Prostate gland (tissue), 2 donors: ENCODE results near the gene GASK1A. TPM values are rescaled to one million over a fixed set of nuclear protein-coding genes. Genes with fewer than 3 reads are reported as not detected.
A peak's percentile ranks its signal among the peaks of the same experiment; 100 is the strongest.

ENCODE experiments used
- DNase-seq: peaks from one replicate; pipeline ENCODE4 v3.0.0-alpha.2; 2019; ENCODE audit warnings: low spot score
- H3K27ac ChIP-seq, 2 donors: fragments of 200-600 bp; sonication (generic); 2 replicates each; pipeline ENCODE4 v1.5.1; 2017 to 2019
- H3K27me3 ChIP-seq: fragments of 200-600 bp; sonication (generic); replicated peaks from 2 replicates; pipeline ENCODE4 v1.5.1; 2019; ENCODE audit not compliant: insufficient read depth
- H3K36me3 ChIP-seq, 2 donors: fragments of 200-600 bp; sonication (generic); 1 replicate in 1 of 2; 2 replicates in 1 of 2; pipeline versions ENCODE4 v1.5.1 to v1.8.1; 2017 to 2019
- H3K4me1 ChIP-seq: fragments of 200-600 bp; sonication (generic); replicated peaks from 2 replicates; pipeline ENCODE4 v1.5.1; 2019
- H3K4me3 ChIP-seq, 2 donors: fragments of 200-600 bp; sonication (generic); 2 replicates each; pipeline ENCODE4 v1.5.1; 2017 to 2019
- H3K9me3 ChIP-seq: fragments of 200-600 bp; sonication (generic); 2 replicates; pipeline ENCODE4 v1.5.1; 2017
- CTCF ChIP-seq, 4 experiments: fragments of 200-600 bp in 2 of 4; fragments of 450-650 bp in 2 of 4; sonication (generic) in 2 of 4; IDR thresholded peaks; 1 replicate in 3 of 4; 2 replicates in 1 of 4; pipeline ENCODE4 v1.5.1; 2016 to 2019; ENCODE audit warnings: antibody characterized with exemption in 4 of 4, mild to moderate bottlenecking in 2 of 4, moderate library complexity in 2 of 4
- POLR2A ChIP-seq: fragments of 450-650 bp; IDR thresholded peaks from one replicate; pipeline ENCODE4 v1.6.1; 2016; ENCODE audit warnings: antibody characterized with exemption, mild to moderate bottlenecking
- POLR2AphosphoS5 ChIP-seq: sonication (generic); formaldehyde crosslinking; IDR thresholded peaks from one replicate; pipeline ENCODE4 v1.6.1; 2017; ENCODE audit warnings: antibody characterized with exemption
- WGBS: methylation state at CpG from one replicate; pipeline ENCODE4 v1.1.5; 2018; 5-methylcytosine and 5-hydroxymethylcytosine counted together
- intact Hi-C: fragments of 100-400 bp; cut with DNase I; formaldehyde crosslinking; loops from one replicate; pipeline ENCODE4 v1.14.2; 2022
- total RNA-seq, 2 donors: library from RNA; depleted of rRNA; stranded (reverse); fragments of >200 nt; gene quantifications; one replicate each; pipeline ENCODE4 v1.1.0, GENCODE V29; 2016

GASK1A gene
- total RNA-seq, 2 donors from 2014 or later = 4.7 to 17.5 TPM

DNA sequence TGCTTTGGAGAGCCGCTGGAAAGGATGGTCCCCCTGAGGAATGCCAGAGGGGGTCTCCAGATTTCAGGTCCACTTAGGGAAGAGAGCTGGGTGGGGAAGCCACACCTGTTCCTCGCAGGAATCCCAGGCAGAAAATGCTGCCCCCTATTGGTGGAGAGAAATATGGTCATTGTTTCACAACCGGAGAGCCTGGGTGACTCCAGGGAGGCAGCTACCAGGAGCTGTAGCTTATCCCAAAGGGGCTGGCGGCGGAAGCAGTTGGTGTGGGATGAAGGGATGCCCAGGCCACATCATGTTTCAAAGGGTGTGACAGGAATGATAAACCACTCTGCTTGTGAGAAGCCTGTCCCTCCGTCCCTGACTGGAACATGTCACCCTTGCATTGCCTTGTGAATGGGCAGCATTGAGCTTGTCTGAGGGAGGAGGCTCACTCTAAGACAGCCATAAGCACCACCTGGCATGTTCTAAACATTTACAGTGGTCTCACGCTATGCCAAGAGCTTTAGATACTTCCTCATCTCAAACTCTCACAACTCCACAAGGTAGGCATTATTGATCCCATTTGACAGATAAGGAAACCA lies 92.3 kb downstream of the GASK1A start:
- H3K9me3 ChIP-seq = no peaks in the 10 kb centered on the region

DNA sequence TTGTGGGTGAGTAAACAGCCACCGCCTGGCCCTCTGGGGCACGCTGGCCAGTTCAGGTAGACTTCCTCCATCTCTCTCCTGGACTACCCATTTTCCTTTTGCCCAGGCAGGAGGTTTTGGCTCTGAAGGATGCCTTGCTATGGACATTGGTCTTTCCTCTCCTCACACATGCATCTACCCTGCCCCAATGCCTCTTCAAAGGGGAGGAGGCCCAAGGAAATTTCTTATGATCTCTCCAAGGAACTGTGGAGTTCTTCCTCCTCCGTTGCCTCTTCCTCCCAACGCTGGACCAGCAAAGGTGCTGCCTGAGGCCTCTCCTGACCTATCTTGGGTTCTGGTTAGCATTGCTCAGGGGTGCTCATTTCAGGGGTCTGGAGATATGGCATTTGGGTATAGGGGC lies 93.2 kb downstream of the GASK1A start:
- no peak for TF ChIP-seq CTCF (IDR thresholded peaks at IDR 0.05)
- 81% methylated on average over 4 of the region's 4 CpGs for WGBS
- Histone ChIP-seq H3K4me1 (no peaks in the 10 kb centered on the region), H3K4me3 (no peak overlapping the region), H3K9me3 (no peaks in the 10 kb centered on the region), H3K27me3 (no peaks in the 10 kb centered on the region), H3K27ac (no peak overlapping the region), H3K36me3 (no peaks in the 10 kb centered on the region)
- intact Hi-C loops = no loop called here
- DNase-seq = no peak

More for the DNA sequence above, 92.3 kb downstream of the GASK1A start:
- Histone ChIP-seq H3K4me3 (no peak overlapping the region), H3K27ac (no peak overlapping the region), H3K36me3 (no peaks in the 10 kb centered on the region), H3K27me3 (no peaks in the 10 kb centered on the region), H3K4me1 (no peaks in the 10 kb centered on the region)
- intact Hi-C loops = no loop called here
- WGBS = 57% methylated on average over 7 of the region's 7 CpGs
- no peak for DNase-seq
- TF ChIP-seq POLR2A (no peak), CTCF (IDR thresholded peaks at IDR 0.05) (peak in 1 of 4 experiments; percentile 12), POLR2AphosphoS5 (no peak)

GRCh38 chr3:43073116-43073835 lies 94.2 kb downstream of the GASK1A start:
- Histone ChIP-seq H3K27ac (no peak overlapping the region), H3K4me3 (no peak overlapping the region), H3K36me3 (no peaks in the 10 kb centered on the region), H3K9me3 (no peaks in the 10 kb centered on the region), H3K27me3 (no peaks in the 10 kb centered on the region), H3K4me1 (no peaks in the 10 kb centered on the region)
- TF ChIP-seq POLR2AphosphoS5 (no peak), POLR2A (no peak), CTCF (IDR thresholded peaks at IDR 0.05) (no peak)
- intact Hi-C loops = no loop called here
- DNase-seq = no peak
- 95% methylated on average over 7 of the region's 7 CpGs for WGBS

- Histone ChIP-seq H3K4me3 (no peak overlapping the region), H3K36me3 (no peaks in the 10 kb centered on the region), H3K27ac (no peak overlapping the region), H3K27me3 (no peaks in the 10 kb centered on the region), H3K9me3 (no peaks in the 10 kb centered on the region), H3K4me1 (no peaks in the 10 kb centered on the region)
- intact Hi-C loops = no loop called here
- no peak for TF ChIP-seq CTCF (IDR thresholded peaks at IDR 0.05)
- no peak for TF ChIP-seq POLR2AphosphoS5
- no peak for TF ChIP-seq POLR2A
- no peak for DNase-seq
- WGBS = 78% methylated on average over 5 of the region's 5 CpGs
Measured at GRCh38 chr3:43073836-43074220, 94.7 kb downstream of the GASK1A start.

DNA sequence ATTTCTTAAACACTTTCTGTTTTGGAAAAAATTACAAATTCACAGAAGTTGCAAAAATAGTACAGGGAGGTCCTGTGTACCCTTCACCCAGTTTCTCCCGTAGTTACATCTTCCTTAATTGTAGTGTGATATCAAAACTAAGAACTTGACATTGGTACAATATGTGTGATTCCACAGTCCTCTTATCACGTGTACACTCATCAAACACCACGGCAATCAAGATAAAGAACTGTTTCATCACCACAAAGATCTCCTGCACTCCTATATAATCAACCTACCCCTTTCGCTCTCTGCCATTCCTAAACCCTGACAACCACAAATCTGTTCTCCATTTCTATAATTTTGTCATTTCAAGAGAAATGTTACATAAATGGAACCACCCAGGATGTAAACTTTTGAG lies 95.4 kb downstream of the GASK1A start:
- H3K27ac ChIP-seq = no peak overlapping the region
- 73% methylated on average over 4 of the region's 4 CpGs for WGBS
- no peak for DNase-seq
- no peaks in the 10 kb centered on the region for H3K4me1 ChIP-seq
- peaks cover 0 to under 1% of the 10 kb centered on the region in 2 donors for H3K36me3 ChIP-seq
- H3K4me3 ChIP-seq = no peak overlapping the region
- intact Hi-C loops = no loop called here
- H3K9me3 ChIP-seq = no peaks in the 10 kb centered on the region
- TF ChIP-seq POLR2A = no peak
- no peak for TF ChIP-seq POLR2AphosphoS5
- TF ChIP-seq CTCF (IDR thresholded peaks at IDR 0.05) = no peak
- no peaks in the 10 kb centered on the region for H3K27me3 ChIP-seq
